A549 (cell line): ENCODE measurements around the gene NEAT1. TPM values are rescaled to one million over a fixed set of nuclear protein-coding genes. Genes with fewer than 3 reads are reported as not detected.

Experiments
- ATAC-seq, 2 experiments: fragments of 200-7000 bp in 1 of 2; fragments of >200 bp in 1 of 2; cut with Nextera tagmentation in 1 of 2; cut with Tn5 transposase in 1 of 2; 3 replicates each; pipeline versions ENCODE4 v1.8.0 to v1.9.1; 2018 to 2020; ENCODE audit warnings: mild to moderate bottlenecking in 1 of 2, moderate library complexity in 1 of 2
- CTCF ChIA-PET: fragments of 300-600 bp; sonication (Branson Sonifier 250); formaldehyde crosslinking; extraction: SDS; loops from one replicate; lab custom pipeline; 2021; ENCODE audit warnings: antibody characterized with exemption, inconsistent platforms; lab: Yijun Ruan, JAX
- POLR2A ChIA-PET: fragments of 350-600 bp; formaldehyde crosslinking; extraction: SDS; loops from one replicate; lab custom pipeline; 2021; ENCODE audit warnings: antibody characterized with exemption, inconsistent platforms; lab: Yijun Ruan, JAX
- DNase-seq, 2 experiments: peaks; one replicate each; pipeline versions ENCODE4 v3.0.0 to v3.0.0-alpha.2; 2011 to 2016; ENCODE audit warnings: low read depth in 1 of 2, low spot score in 1 of 2
- FAIRE-seq: peaks from 2 replicates; lab custom pipeline; 2011; peaks lifted over from hg19 to GRCh38; lab: Jason Lieb, UNC
- H3K27ac ChIP-seq, 2 experiments: fragments of >200 bp; sonication (Bioruptor Twin); formaldehyde crosslinking; 3 replicates each; pipeline ENCODE4 v1.5.1; 2016 to 2017
- H3K4me1 ChIP-seq: fragments of >200 bp; sonication (Bioruptor Twin); formaldehyde crosslinking; 3 replicates; pipeline ENCODE4 v1.6.1; 2016
- H3K4me2 ChIP-seq: fragments of >200 bp; sonication (Bioruptor Twin); formaldehyde crosslinking; 3 replicates; pipeline ENCODE4 v1.6.1; 2016
- H3K4me3 ChIP-seq: fragments of >200 bp; sonication (Bioruptor Twin); formaldehyde crosslinking; 3 replicates; pipeline ENCODE4 v1.5.1; 2016
- H3K9me3 ChIP-seq: fragments of >200 bp; sonication (Bioruptor Twin); formaldehyde crosslinking; 3 replicates; pipeline ENCODE4 v1.6.1; 2016
- CBX2 ChIP-seq: fragments of 200-600 bp; sonication (generic); IDR thresholded peaks from 2 replicates; pipeline ENCODE4 v1.6.1; 2016; ENCODE audit warnings: low read depth, mild to moderate bottlenecking, borderline replicate concordance
- CHD4 ChIP-seq: fragments of 200-600 bp; sonication (generic); IDR thresholded peaks from 2 replicates; pipeline ENCODE4 v1.6.1; 2016; ENCODE audit warnings: antibody characterized with exemption, mild to moderate bottlenecking, borderline replicate concordance
- CTCF ChIP-seq: fragments of >200 bp; sonication (Bioruptor Twin); formaldehyde crosslinking; IDR thresholded peaks from 3 replicates; pipeline ENCODE4 v1.5.1; 2016
- ELK1 ChIP-seq: fragments of 150-350 bp; IDR thresholded peaks from 2 replicates; pipeline ENCODE4 v1.6.1; 2014; ENCODE audit warnings: low read depth, mild to moderate bottlenecking, low read length
- EP300 ChIP-seq, 2 experiments: fragments of >200 bp; sonication (Bioruptor Twin); formaldehyde crosslinking; IDR thresholded peaks; 2 replicates in 1 of 2; 3 replicates in 1 of 2; pipeline ENCODE4 v1.6.1; 2016 to 2017
- ESRRA ChIP-seq: fragments of 150-350 bp; IDR thresholded peaks from 2 replicates; pipeline ENCODE4 v1.6.1; 2014; ENCODE audit warnings: mild to moderate bottlenecking, low read length, borderline replicate concordance
- FOXS1 ChIP-seq: fragments of 250-450 bp; sonication (Bioruptor Pico); IDR thresholded peaks from 2 replicates; pipeline ENCODE4 v1.5.0; 2020; ENCODE audit warnings: mild to moderate bottlenecking, moderate library complexity
- HDAC2 ChIP-seq: fragments of 200-600 bp; sonication (generic); IDR thresholded peaks from 2 replicates; pipeline ENCODE4 v1.6.1; 2016
- HEYL ChIP-seq: fragments of 250-450 bp; sonication (Bioruptor Pico); IDR thresholded peaks from 2 replicates; pipeline ENCODE4 v1.8.0; 2021; ENCODE audit warnings: mild to moderate bottlenecking, moderate library complexity
- HOXA7 ChIP-seq: fragments of 250-450 bp; sonication (Bioruptor Pico); IDR thresholded peaks from 2 replicates; pipeline ENCODE4 v1.5.0; 2020; ENCODE audit warnings: mild to moderate bottlenecking, moderate library complexity
- HOXB13 ChIP-seq: fragments of 250-450 bp; sonication (Bioruptor Pico); IDR thresholded peaks from 2 replicates; pipeline ENCODE4 v1.5.0; 2020; ENCODE audit warnings: low read depth, mild to moderate bottlenecking, moderate library complexity
- MAFK ChIP-seq: fragments of 450-650 bp; IDR thresholded peaks from 2 replicates; pipeline ENCODE4 v1.6.1; 2014; ENCODE audit not compliant: partially characterized antibody
- MAZ ChIP-seq: fragments of 150-350 bp; IDR thresholded peaks from 2 replicates; pipeline ENCODE4 v1.6.1; 2014; ENCODE audit warnings: antibody characterized with exemption, low read depth, low read length, borderline replicate concordance
- NR3C1 ChIP-seq: fragments of >200 bp; sonication (Bioruptor Twin); formaldehyde crosslinking; IDR thresholded peaks from 3 replicates; pipeline ENCODE4 v1.6.1; 2017
- POLR2A ChIP-seq: IDR thresholded peaks from 2 replicates; pipeline ENCODE4 v1.6.1; 2012; ENCODE audit warnings: mild to moderate bottlenecking, low read length
- RFX5 ChIP-seq: fragments of 450-650 bp; IDR thresholded peaks from 2 replicates; pipeline ENCODE4 v1.7.1; 2014; ENCODE audit warnings: antibody characterized with exemption, mild to moderate bottlenecking, moderate library complexity
- TFCP2L1 ChIP-seq: fragments of 250-450 bp; sonication (Bioruptor Pico); IDR thresholded peaks from 2 replicates; pipeline ENCODE4 v1.5.0; 2021; ENCODE audit warnings: mild to moderate bottlenecking
- USF2 ChIP-seq: fragments of 450-650 bp; IDR thresholded peaks from 2 replicates; pipeline ENCODE4 v1.6.1; 2014; ENCODE audit warnings: antibody characterized with exemption
- ZC3H11A ChIP-seq: fragments of 450-650 bp; IDR thresholded peaks from 2 replicates; pipeline ENCODE4 v1.6.1; 2014; ENCODE audit warnings: antibody characterized with exemption, mild to moderate bottlenecking
- ZFP36 ChIP-seq: fragments of 450-650 bp; IDR thresholded peaks from 2 replicates; pipeline ENCODE4 v1.6.1; 2014; ENCODE audit warnings: borderline replicate concordance; ENCODE audit not compliant: partially characterized antibody
- WGBS: methylation state at CpG from one replicate; pipeline ENCODE4 v1.1.6; 2017; ENCODE audit errors: missing lambda C conversion rate; 5-methylcytosine and 5-hydroxymethylcytosine counted together
- polyA plus RNA-seq, 4 experiments: library from polyadenylated mRNA; depleted of rRNA in 3 of 4; stranded (reverse); fragments of >200 nt; fragmentation: RNase III in 1 of 4; extraction: RNeasy Plus Mini Kit Qiagen cat#74134 plus additional on column Dnase treatment in 1 of 4; gene quantifications; 2 replicates in 3 of 4; 3 replicates in 1 of 4; pipeline ENCODE4 v1.2.3, GENCODE V29; 2011 to 2017
- TF ChIP-seq, protein P1 (sequence below): fragments of 250-450 bp; sonication (Bioruptor Pico); IDR thresholded peaks from 2 replicates; pipeline ENCODE4 v1.5.0; 2021; ENCODE audit warnings: mild to moderate bottlenecking, moderate library complexity, borderline replicate concordance
- TF ChIP-seq, protein P2 (sequence below): IDR thresholded peaks from 2 replicates; pipeline ENCODE4 v1.6.1; 2012
- TF ChIP-seq, protein P3 (sequence below): fragments of 200-600 bp; sonication (generic); IDR thresholded peaks from 2 replicates; pipeline ENCODE4 v1.6.1; 2016; ENCODE audit warnings: antibody characterized with exemption, mild to moderate bottlenecking, moderate library complexity
- TF ChIP-seq, protein P4 (sequence below): fragments of 250-450 bp; sonication (Bioruptor Pico); IDR thresholded peaks from 2 replicates; pipeline ENCODE4 v1.5.0; 2020; ENCODE audit warnings: low read depth, mild to moderate bottlenecking, moderate library complexity

NEAT1 gene
- polyA plus RNA-seq, 2 of the 4 experiments (the other 2 are of a cell fraction), result 314 to 1,223 TPM

GRCh38 chr11:65491614-65492386, 69.2 kb downstream of the NEAT1 start (continued):
- TF ChIP-seq, protein P1, sequence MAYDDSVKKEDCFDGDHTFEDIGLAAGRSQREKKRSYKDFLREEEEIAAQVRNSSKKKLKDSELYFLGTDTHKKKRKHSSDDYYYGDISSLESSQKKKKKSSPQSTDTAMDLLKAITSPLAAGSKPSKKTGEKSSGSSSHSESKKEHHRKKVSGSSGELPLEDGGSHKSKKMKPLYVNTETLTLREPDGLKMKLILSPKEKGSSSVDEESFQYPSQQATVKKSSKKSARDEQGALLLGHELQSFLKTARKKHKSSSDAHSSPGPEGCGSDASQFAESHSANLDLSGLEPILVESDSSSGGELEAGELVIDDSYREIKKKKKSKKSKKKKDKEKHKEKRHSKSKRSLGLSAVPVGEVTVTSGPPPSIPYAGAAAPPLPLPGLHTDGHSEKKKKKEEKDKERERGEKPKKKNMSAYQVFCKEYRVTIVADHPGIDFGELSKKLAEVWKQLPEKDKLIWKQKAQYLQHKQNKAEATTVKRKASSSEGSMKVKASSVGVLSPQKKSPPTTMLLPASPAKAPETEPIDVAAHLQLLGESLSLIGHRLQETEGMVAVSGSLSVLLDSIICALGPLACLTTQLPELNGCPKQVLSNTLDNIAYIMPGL (CRISPR knock-in tag), result no peak
- no peak for TF ChIP-seq MAZ
- no peak for TF ChIP-seq CTCF
- no peak for TF ChIP-seq ZFP36
- no peak for TF ChIP-seq CHD4
- no peak for TF ChIP-seq CBX2
- no peak; a peak in 1 of 5 replicates for TF ChIP-seq EP300 (IDR thresholded peaks at IDR 0.05)
- no peak for TF ChIP-seq TFCP2L1 (CRISPR knock-in tag)
- no peak for TF ChIP-seq RFX5
- TF ChIP-seq MAFK, result peak; percentile 46
- no peak for TF ChIP-seq HDAC2
- TF ChIP-seq, all 56 proteins: peak for 15

DNA sequence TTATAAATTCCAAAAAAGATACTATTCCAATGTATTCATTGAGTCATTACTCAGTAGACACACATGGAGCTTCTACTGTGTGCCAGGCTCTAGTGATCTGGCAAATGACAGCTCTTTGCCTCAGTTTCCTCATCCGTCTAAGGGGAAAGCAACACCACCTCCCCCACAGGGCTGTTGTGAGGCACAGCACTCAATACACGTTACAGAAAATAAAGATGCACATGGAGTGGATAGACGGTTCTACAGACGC, 69.7 kb downstream of the NEAT1 start:
- H3K4me3 ChIP-seq, result no peak overlapping the region
- TF ChIP-seq HOXB13 (CRISPR knock-in tag), result peak; percentile 98
- TF ChIP-seq, protein P1 (CRISPR knock-in tag), result peak; percentile 80; the same call in 1 of the 2 replicates
- peak; percentile 94 for TF ChIP-seq HEYL (CRISPR knock-in tag)
- no peak; the same call in 1 of the 2 replicates for TF ChIP-seq FOXS1 (CRISPR knock-in tag)
- TF ChIP-seq NR3C1, result no peak
- TF ChIP-seq POLR2A, result no peak
- TF ChIP-seq HOXA7 (CRISPR knock-in tag), result peak; percentile 88; the same call in 1 of the 2 replicates
- no peak for TF ChIP-seq ESRRA
- TF ChIP-seq, protein P2, sequence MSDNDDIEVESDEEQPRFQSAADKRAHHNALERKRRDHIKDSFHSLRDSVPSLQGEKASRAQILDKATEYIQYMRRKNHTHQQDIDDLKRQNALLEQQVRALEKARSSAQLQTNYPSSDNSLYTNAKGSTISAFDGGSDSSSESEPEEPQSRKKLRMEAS, result no peak
- no peak for TF ChIP-seq MAZ
- no peak for TF ChIP-seq ELK1
- TF ChIP-seq, protein P3, sequence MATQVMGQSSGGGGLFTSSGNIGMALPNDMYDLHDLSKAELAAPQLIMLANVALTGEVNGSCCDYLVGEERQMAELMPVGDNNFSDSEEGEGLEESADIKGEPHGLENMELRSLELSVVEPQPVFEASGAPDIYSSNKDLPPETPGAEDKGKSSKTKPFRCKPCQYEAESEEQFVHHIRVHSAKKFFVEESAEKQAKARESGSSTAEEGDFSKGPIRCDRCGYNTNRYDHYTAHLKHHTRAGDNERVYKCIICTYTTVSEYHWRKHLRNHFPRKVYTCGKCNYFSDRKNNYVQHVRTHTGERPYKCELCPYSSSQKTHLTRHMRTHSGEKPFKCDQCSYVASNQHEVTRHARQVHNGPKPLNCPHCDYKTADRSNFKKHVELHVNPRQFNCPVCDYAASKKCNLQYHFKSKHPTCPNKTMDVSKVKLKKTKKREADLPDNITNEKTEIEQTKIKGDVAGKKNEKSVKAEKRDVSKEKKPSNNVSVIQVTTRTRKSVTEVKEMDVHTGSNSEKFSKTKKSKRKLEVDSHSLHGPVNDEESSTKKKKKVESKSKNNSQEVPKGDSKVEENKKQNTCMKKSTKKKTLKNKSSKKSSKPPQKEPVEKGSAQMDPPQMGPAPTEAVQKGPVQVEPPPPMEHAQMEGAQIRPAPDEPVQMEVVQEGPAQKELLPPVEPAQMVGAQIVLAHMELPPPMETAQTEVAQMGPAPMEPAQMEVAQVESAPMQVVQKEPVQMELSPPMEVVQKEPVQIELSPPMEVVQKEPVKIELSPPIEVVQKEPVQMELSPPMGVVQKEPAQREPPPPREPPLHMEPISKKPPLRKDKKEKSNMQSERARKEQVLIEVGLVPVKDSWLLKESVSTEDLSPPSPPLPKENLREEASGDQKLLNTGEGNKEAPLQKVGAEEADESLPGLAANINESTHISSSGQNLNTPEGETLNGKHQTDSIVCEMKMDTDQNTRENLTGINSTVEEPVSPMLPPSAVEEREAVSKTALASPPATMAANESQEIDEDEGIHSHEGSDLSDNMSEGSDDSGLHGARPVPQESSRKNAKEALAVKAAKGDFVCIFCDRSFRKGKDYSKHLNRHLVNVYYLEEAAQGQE, result no peak
- TF ChIP-seq TFCP2L1 (CRISPR knock-in tag), result no peak; the same call in 1 of the 2 replicates
- no peak for TF ChIP-seq USF2
- TF ChIP-seq ZC3H11A, result no peak
- TF ChIP-seq, protein P4, sequence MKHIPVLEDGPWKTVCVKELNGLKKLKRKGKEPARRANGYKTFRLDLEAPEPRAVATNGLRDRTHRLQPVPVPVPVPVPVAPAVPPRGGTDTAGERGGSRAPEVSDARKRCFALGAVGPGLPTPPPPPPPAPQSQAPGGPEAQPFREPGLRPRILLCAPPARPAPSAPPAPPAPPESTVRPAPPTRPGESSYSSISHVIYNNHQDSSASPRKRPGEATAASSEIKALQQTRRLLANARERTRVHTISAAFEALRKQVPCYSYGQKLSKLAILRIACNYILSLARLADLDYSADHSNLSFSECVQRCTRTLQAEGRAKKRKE, result peak; percentile 96

More for the DNA sequence above, 69.7 kb downstream of the NEAT1 start:
- peak overlapping the region; percentile 77 for H3K4me2 ChIP-seq
- H3K4me1 ChIP-seq, result peaks cover 92% of the 10 kb centered on the region
- no peak for FAIRE-seq
- ChIA-PET POLR2A (interaction anchor here (1.0 to 26.7 kb wide), 7 partner anchors 11 to 72 kb away, joined by 4 to 1006 read pairs (median 41); partner anchors contain the start of genes MALAT1 and NEAT1), CTCF (interaction anchor here (1.7 to 30.0 kb wide), 3 partner anchors 16 to 76 kb away, joined by 5 to 947 read pairs (median 94); no protein-coding TSS in a partner anchor)
- WGBS, result 5% methylated on average over 4 of the region's 4 CpGs
- DNase-seq, result no peak
- no peaks in the 10 kb centered on the region for H3K9me3 ChIP-seq
- H3K27ac ChIP-seq, result peak overlapping the region; percentile 98 to 100
- ATAC-seq, result no peak
